GM18870 (cell line): ENCODE results near the gene RILPL1.
"Not testable (repeated sequence)": the region's sequence is repeated elsewhere in the genome, so short reads cannot be mapped to it uniquely, and the experiment has no call there.

Experiments used
- ATAC-seq: cut with Tn5 transposase; IDR thresholded peaks from one replicate; pipeline ENCODE4 v1.9.1; 2021; ENCODE audit warnings: moderate library complexity; ENCODE audit not compliant: unreplicated experiment

Gene RILPL1

GRCh38 chr12:123433615-123434014 lies 99.9 kb downstream of the RILPL1 start:
- ATAC-seq, result no peak

DNA sequence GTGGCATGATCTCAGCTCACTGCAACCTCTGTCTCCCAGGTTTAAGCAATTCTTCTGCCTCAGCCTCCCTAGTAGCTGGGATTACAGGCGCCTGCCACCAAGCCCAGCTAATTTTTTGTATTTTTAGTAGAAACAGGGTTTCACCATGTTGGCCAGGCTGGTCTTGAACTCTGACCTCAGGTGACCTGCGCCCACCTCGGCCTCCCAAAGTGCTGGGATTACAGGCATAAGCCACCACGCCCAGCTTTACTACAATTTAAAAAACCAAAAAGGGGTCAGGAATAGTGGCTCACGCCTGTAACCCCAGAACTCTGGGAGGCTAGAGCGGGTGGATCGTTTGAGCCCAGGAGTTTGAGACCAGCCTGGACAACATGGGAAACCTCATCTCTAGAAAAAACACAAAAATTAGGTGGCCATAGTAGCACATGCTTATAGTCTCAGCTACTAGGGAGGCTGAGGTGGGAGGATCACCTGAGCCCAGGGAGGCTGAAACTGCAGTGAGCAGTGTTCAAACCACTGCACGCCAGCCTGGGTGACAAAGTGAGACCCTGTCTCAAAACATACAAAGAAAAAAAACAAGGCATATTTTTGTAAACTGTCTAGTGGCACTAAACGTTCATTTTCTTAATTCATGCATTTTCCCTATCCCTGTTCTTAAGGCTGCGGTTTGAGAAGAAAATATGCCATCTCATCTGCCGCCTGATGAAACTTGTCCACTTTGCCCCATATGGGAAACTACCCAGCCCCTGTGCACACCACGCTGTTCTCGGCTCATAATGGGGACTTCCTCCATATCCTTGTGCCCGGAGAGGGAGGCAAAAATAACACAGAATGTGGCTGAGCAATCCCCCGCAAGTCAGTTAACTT lies 101.3 kb downstream of the RILPL1 start:
- ATAC-seq, result not testable (repeated sequence)

GRCh38 chr12:123429101-123429500 lies 104.4 kb downstream of the RILPL1 start:
- not testable (repeated sequence) for ATAC-seq

DNA sequence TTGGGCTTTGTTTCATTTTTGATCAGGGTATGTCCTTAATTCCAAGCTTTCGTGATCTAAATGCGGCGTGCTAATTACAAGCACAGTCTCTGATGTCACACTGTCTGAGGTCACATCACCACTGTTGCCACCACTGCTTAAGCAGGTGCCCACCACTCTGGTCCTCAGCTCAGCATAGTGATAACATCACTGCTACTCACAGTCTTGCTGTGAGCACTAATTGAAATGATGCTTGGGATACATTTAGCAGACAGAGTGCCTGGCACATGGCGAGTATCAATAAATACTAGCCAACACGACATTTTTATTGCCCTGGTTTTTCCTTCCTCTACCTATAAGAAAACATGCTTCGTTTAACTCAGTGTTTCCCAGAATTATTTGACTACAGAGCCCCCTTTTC lies 104.9 kb downstream of the RILPL1 start:
- ATAC-seq, result no peak

DNA sequence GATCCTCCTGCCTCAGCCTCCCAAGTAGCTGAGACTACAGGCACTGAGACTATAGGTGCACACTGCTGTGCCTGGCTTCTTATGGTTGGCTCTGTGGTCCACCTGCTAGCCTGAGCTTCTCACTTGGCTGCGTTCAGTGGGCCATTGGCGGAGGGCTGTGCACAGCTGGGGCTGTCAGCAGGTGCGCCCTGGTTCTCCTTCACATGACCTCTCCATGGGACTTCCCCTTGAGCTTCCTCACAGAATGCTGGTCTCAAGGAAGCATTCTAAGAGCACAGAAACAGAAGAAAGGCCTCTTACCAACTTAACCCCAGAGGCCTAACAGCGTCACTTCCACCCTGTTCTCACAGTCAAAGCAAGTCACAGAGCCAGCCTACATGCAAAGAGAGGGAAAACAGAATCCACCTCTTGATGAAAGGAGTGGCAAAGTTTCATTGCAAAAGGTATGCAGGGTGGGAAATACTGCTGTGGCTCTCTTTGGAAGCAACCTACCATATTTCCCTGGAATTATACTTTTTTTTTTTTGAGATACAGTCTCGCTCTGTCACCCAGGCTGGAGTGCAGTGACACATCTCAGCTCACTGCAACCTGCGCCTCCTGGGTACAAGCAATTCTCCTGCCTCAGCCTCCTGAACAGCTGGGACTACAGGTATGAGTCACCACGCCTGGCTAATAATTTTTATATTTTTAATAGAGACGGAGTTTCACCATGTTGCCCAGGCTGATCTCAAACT lies 106.3 kb downstream of the RILPL1 start:
- ATAC-seq, result peak; percentile 74

- ATAC-seq, result no peak
These were observed 112.2 kb downstream of the RILPL1 start for GRCh38 chr12:123421314-123421713.
